Loucy (cell line): Measurements from ENCODE around the gene TMEM94.
A peak's percentile ranks its signal among the peaks of the same experiment; 100 is the strongest.

ENCODE experiments used
- H2AFZ ChIP-seq: fragments of 200-600 bp; sonication (generic); 2 replicates; pipeline ENCODE4 v1.6.0; 2016; ENCODE audit warnings: antibody characterized with exemption, mild to moderate bottlenecking, low read length, moderate library complexity
- H3F3A ChIP-seq: fragments of 200-600 bp; 2 replicates; pipeline ENCODE4 v1.6.0; 2016; ENCODE audit warnings: antibody characterized with exemption, low read depth, mild to moderate bottlenecking
- H3K27me3 ChIP-seq: fragments of 200-600 bp; sonication (generic); 2 replicates; pipeline ENCODE4 v1.6.1; 2014; ENCODE audit warnings: low read length, mild to moderate bottlenecking; ENCODE audit not compliant: insufficient read depth, poor library complexity, severe bottlenecking
- H3K36me3 ChIP-seq: fragments of 200-600 bp; sonication (generic); 2 replicates; pipeline ENCODE4 v1.6.1; 2016; ENCODE audit warnings: low read length; ENCODE audit not compliant: insufficient read depth
- H3K4me1 ChIP-seq: fragments of 200-600 bp; sonication (generic); 2 replicates; pipeline ENCODE4 v1.5.1; 2014; ENCODE audit warnings: low read length, mild to moderate bottlenecking; ENCODE audit not compliant: insufficient read depth, poor library complexity, severe bottlenecking
- H3K4me2 ChIP-seq: fragments of 200-600 bp; sonication (generic); 2 replicates; pipeline ENCODE4 v1.6.0; 2014; ENCODE audit warnings: antibody characterized with exemption, low read length, low read depth, mild to moderate bottlenecking; ENCODE audit not compliant: poor library complexity, severe bottlenecking
- H3K4me3 ChIP-seq: fragments of 200-600 bp; sonication (generic); 2 replicates; pipeline ENCODE4 v1.5.1; 2014; ENCODE audit warnings: low read length, mild to moderate bottlenecking, mixed read lengths; ENCODE audit not compliant: poor library complexity, severe bottlenecking
- H3K79me2 ChIP-seq: fragments of 200-600 bp; sonication (generic); 2 replicates; pipeline ENCODE4 v1.6.1; 2014; ENCODE audit warnings: low read length; ENCODE audit not compliant: insufficient read depth
- H3K9ac ChIP-seq: fragments of 200-600 bp; sonication (generic); 2 replicates; pipeline ENCODE4 v1.6.0; 2014; ENCODE audit warnings: mild to moderate bottlenecking, low read depth, low read length, moderate library complexity; ENCODE audit not compliant: poor library complexity, severe bottlenecking
- H3K9me2 ChIP-seq: fragments of 200-600 bp; sonication (generic); replicated peaks from 2 replicates; pipeline ENCODE4 v1.6.1; 2016; ENCODE audit warnings: low read depth, low read length, mixed read lengths
- H3K9me3 ChIP-seq: fragments of 200-600 bp; sonication (generic); 2 replicates; pipeline ENCODE4 v1.6.1; 2014; ENCODE audit warnings: mild to moderate bottlenecking, antibody characterized with exemption, low read length, low read depth; ENCODE audit not compliant: insufficient read depth
- H4K20me1 ChIP-seq: fragments of 200-600 bp; sonication (generic); 2 replicates; pipeline ENCODE4 v1.6.0; 2014; ENCODE audit warnings: antibody characterized with exemption, low read length, mild to moderate bottlenecking; ENCODE audit not compliant: insufficient read depth, poor library complexity, severe bottlenecking
- CTCF ChIP-seq: fragments of 200-600 bp; sonication (generic); conservative IDR thresholded peaks from 2 replicates; pipeline ENCODE4 v1.5.1; 2014; ENCODE audit warnings: mild to moderate bottlenecking, antibody characterized with exemption, low read length
- EZH2phosphoT487 ChIP-seq: fragments of 200-600 bp; IDR thresholded peaks from 2 replicates; pipeline ENCODE4 v1.6.1; 2018; ENCODE audit warnings: antibody characterized with exemption, mild to moderate bottlenecking, moderate library complexity, borderline replicate concordance

Gene TMEM94

DNA sequence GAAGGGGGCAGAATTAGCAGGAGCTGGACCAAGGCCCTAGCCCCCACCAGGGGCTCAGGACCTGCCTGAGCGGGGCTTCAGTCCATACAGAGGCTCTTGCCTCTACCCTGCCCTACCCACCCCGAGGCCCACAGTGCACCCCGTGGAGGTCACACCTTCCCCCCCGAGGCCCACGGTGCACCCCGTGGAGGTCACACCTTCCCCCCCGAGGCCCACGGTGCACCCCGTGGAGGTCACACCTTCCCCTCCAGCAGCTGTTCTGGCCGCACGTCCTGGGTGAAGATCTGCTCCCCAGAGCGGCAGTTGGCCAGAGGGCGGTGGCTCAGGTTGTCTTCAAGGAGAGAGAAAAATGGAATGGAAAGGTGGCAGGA is 47.5 kb downstream of the TMEM94 start:
- Histone ChIP-seq H3K36me3 (peaks cover 4% of the 10 kb centered on the region; the same call in 1 of the 2 replicates), H3K9ac (no peak overlapping the region)

DNA sequence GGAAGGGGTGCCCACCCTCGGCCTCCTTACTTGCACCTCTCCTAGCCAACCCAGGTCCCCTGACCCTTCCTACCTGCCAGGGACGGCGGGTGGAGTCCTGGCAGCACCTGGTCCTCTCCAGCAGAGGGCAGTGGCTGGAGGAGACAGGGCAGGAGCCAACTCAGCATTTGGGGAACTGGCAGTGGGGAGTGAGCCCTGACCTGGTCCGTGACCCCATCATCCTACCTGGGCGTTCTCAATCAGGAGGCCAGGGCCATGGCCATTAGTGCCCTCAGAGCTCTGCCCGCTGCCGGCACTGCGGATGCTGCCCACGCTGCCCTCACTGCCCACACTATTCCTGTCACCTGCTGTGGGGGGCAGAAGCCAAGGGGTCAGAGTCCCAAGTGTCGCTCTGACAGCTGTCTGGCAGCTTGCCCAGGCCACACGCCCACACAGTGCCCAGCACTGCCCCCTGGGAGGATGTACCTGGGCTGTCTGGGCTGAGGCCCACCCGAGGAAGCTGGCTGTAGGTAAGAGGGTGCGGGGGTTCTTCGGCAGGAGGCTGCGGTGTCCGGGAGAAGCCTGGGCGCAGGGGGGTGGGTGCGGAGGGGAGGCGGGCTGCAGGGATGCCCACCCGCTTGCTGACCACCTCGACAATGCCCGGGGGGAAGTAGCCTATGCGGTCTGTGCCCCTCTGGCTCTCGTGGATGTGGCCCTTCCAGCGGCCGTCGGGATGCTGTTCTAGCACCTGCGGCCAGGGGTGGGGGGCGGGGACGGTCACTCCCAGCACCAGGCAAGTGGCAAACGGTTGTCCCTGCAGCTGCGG is 48.1 kb downstream of the TMEM94 start:
- H2AFZ ChIP-seq = no peak overlapping the region
- H3K4me3 ChIP-seq = no peak overlapping the region
- TF ChIP-seq EZH2phosphoT487 (no peak), CTCF (peak; percentile 65)
- peaks cover 4% of the 10 kb centered on the region; the same call in 1 of the 2 replicates for H3K36me3 ChIP-seq
- no peaks in the 10 kb centered on the region for H3K9me2 ChIP-seq
- no peaks in the 10 kb centered on the region for H3K4me1 ChIP-seq
- no peak overlapping the region for H3K4me2 ChIP-seq
- H3K79me2 ChIP-seq = no peaks in the 10 kb centered on the region
- no peaks in the 10 kb centered on the region for H3K27me3 ChIP-seq
- no peaks in the 10 kb centered on the region for H3F3A ChIP-seq
- no peak overlapping the region for H3K9ac ChIP-seq
- no peaks in the 10 kb centered on the region for H3K9me3 ChIP-seq
- H4K20me1 ChIP-seq = no peaks in the 10 kb centered on the region

More for the DNA sequence above, 47.5 kb downstream of the TMEM94 start:
- H3K4me1 ChIP-seq = no peaks in the 10 kb centered on the region
- no peaks in the 10 kb centered on the region for H3K27me3 ChIP-seq
- H3K4me2 ChIP-seq = no peak overlapping the region
- H3F3A ChIP-seq = no peaks in the 10 kb centered on the region
- H2AFZ ChIP-seq = no peak overlapping the region
- no peak overlapping the region for H3K4me3 ChIP-seq
- no peaks in the 10 kb centered on the region for H3K9me3 ChIP-seq
- H3K79me2 ChIP-seq = no peaks in the 10 kb centered on the region
- no peaks in the 10 kb centered on the region for H4K20me1 ChIP-seq
- no peaks in the 10 kb centered on the region for H3K9me2 ChIP-seq
- TF ChIP-seq CTCF = no peak
- TF ChIP-seq EZH2phosphoT487 = no peak

- no peak overlapping the region for H3K9ac ChIP-seq
- no peaks in the 10 kb centered on the region for H3K4me1 ChIP-seq
- no peak overlapping the region for H3K4me3 ChIP-seq
- H2AFZ ChIP-seq = no peak overlapping the region
- peaks cover under 1% of the 10 kb centered on the region; the same call in 1 of the 2 replicates for H3K36me3 ChIP-seq
- H4K20me1 ChIP-seq = no peaks in the 10 kb centered on the region
- H3F3A ChIP-seq = no peaks in the 10 kb centered on the region
- no peaks in the 10 kb centered on the region for H3K27me3 ChIP-seq
- TF ChIP-seq EZH2phosphoT487 (no peak), CTCF (no peak)
- no peak overlapping the region for H3K4me2 ChIP-seq
- no peaks in the 10 kb centered on the region for H3K9me2 ChIP-seq
- H3K79me2 ChIP-seq = no peaks in the 10 kb centered on the region
- H3K9me3 ChIP-seq = no peaks in the 10 kb centered on the region
Observed at GRCh38 chr17:75505152-75505409, 48.6 kb downstream of the TMEM94 start.
